ENCODE results near the gene TFPI.

GRCh38 chr2:187504312-187504921 is 49.8 kb downstream of the TFPI start:
- no peak for TF ChIP-seq POLR2AphosphoS5 (IDR thresholded peaks at IDR 0.05; ENCODE audit: borderline replicate concordance, low read depth, low read length)
- no peak for TF ChIP-seq EZH2 (IDR thresholded peaks at IDR 0.05)
